Heart left ventricle (tissue), 13 donors: Measurements from ENCODE around the gene PDF.

Experiments used
- CTCF ChIP-seq, 12 donors: fragments of 200-600 bp; sonication (generic) in 4 of 12; IDR thresholded peaks; one replicate each; pipeline versions ENCODE4 v1.5.0 to v1.8.0; 2018 to 2022; ENCODE audit warnings: antibody characterized with exemption in 12 of 12, mild to moderate bottlenecking in 5 of 12
- POLR2A ChIP-seq, 2 donors: fragments of 450-650 bp; IDR thresholded peaks; one replicate each; pipeline ENCODE4 v1.6.1; 2017; ENCODE audit warnings: antibody characterized with exemption in 2 of 2, mild to moderate bottlenecking in 2 of 2, moderate library complexity in 2 of 2
- donor health status: ischemic (EF 13 %, LVEDD 7.1; RV severe dilation, severe dysfunction).
- donor health status: DM: no; HTN: yes; CAD: no.
- donor health status: DM: no; HTN: no; CAD: no.
- donor health status: ischemic (EF 25% LVEDD 6.9; RV normal size, moderate dysfunction).
- donor health status: ischemic (EF 25% LVEDD 5.7; RV mildly dilated, moderate dysfunction).
- donor health status: ischemic (EF 35%, LVEDD 5.7; RV mildly dilated, moderate dysfunction).
- donor health status: nonischemic (EF 11% LVEDD 7.7; RV severe dilation, severe dysfunction).
- donor health status: DM: yes; HTN: yes; CAD: no.
- donor health status: PGD.
- donor health status: ischemic (EF 29% LVEDD 5.4; RV normal size, mild dysfunction).
- donor health status: nonischemic (EF 23%, LVEDD 6.1; RV moderate dilation, normal function).

- no peak for TF ChIP-seq CTCF (IDR thresholded peaks at IDR 0.05)
- no peak for TF ChIP-seq POLR2A (IDR thresholded peaks at IDR 0.05)
Measured at GRCh38 chr16:69351309-69352027, 21.1 kb upstream of the PDF start, which contains the start of gene TMED6.
